Left renal pelvis (tissue), 4 donors: ENCODE data around the gene IQSEC2. TPM values are rescaled to one million over a fixed set of nuclear protein-coding genes. Genes with fewer than 3 reads are reported as not detected.

Experiments used
- DNase-seq, 4 donors: peaks; one replicate each; pipeline ENCODE4 v3.0.0-alpha.2; 2013; ENCODE audit warnings: low read depth in 4 of 4, low spot score in 3 of 4
- polyA plus RNA-seq, 4 donors: library from polyadenylated mRNA; unstranded; fragments of 120-200 nt; gene quantifications; one replicate each; pipeline ENCODE4 v1.2.1, GENCODE V29; 2013; ENCODE audit not compliant: insufficient read length in 4 of 4

Gene IQSEC2
- polyA plus RNA-seq, 4 donors, result 12.3 to 18.4 (median 13.7) TPM

DNA sequence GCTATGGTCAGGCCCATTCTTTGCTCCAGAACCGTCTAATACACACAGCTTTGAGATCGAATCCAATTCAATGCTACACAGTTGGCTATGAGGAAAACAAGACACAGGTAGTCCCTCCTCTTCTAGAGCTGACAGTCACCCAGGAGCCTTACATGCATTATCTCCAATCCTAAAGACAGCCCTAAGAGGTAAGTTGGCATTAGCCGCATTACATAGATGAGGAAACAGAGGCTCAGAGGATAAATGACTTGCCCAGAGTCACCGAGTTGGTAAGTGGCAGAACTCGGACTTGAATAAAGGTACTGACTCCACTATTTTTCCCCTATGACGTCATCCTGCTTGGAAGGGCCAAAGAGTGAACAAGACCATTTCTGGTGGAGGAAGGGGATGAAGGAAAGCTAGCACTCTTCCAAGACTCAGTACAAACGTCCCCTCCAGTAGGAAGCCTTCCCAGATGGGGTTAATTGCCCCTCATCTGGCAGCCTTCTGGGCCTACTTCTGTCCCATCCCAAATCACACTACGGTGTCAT is 8.5 kb downstream of the IQSEC2 start:
- no peak for DNase-seq

DNA sequence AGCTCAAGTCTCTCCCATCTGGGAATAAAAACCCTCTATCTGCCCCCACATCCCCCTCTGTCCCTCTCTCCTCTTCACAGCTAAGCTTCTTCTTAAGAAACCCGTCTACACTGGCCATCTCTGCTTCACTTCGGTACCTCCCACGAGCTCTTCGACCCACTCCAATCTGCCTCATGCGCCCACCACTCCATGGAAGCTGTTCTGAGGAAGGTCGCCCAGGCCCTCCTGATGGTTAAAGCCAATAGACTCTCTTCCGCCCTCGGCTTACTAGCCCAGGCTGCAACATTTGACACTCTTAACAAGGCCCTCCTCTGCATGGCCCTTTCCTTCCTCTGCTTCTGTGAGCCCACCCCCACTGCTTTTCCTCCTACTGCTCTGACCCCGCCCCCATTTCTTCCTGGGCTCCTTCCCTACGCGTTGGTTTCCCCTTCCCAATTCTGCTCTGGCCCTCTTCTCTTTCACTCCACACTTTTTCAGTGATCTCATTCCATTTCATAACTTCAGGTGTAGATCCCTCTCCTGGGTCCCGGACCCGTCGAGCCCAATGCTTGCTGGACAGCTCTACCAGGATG is 11.8 kb downstream of the IQSEC2 start:
- no peak for DNase-seq

DNA sequence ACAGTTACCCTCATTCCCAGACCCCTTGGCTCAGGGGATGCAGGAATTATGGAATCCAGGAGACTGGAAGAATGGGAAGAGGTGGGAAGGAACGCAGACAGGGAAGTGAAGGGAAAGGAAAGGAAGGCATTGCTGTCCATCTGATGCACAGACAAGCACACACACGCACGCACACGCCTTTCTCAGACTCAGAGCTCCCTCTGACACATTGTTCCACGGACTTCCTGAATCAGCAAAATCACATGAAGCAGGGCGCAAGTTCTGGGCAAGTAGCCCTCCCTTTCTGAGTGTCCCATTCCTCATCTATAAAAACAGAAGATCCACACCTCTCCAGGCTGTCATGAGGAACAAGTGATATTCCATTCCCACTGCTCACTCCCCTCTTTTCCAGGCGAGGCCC is 13.2 kb downstream of the IQSEC2 start:
- DNase-seq, result no peak

DNA sequence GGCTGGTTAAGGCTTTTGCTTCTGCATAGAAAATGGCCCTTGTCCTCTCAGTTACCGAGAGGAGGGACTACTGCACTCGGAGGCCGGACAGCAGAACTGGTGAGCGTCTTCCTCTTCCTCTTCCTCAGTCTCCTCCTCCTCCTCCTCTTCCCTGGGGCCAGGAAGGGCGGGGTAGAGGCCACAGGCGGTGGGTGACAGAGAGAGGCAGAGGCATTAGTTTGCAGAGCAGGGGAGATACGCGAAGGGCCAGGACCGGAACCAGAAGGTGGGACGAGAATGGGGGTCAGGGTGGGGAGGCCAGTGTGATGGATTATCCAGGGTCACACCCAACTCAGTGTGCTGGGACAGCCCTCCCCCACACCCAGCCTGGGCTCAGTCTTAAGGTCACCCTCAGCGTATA is 14.5 kb downstream of the IQSEC2 start:
- no peak for DNase-seq

DNA sequence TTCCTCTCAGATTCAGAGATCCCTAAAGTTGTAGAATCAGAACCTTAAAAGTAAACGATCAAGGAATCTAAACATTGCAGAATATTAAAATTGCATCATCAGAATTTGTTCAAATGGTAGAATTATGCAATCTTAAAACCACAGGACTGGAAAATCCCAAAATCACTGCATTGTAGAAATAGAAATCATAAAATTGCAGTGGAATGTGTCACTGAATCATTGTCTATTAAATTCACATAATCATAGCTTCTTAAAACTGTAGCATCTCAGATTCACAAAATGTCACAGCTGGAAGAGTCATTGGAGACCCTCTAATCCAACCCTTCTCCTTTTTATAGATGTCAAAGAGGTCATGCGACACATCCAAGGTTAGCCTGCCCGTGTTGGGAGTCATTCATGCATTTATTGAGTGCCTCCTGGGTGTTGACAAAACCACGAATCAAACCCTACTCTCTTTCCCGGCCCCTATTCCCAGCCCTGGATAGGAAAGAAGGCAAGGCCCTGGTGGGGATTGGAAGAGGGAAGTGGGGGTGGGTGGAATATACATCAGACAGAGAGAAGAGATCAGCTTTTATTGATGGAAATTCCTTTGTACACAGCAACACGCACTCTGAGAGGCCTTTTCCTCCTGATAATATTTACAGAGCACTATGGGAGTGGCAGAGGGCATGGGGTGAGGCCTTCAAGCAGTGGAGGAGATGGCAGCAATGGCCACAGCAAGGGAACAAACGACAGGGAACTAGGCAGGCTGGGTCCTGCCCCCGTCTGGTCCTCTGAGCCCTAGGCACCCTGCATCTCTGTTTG is 15.4 kb downstream of the IQSEC2 start:
- DNase-seq, result no peak

DNA sequence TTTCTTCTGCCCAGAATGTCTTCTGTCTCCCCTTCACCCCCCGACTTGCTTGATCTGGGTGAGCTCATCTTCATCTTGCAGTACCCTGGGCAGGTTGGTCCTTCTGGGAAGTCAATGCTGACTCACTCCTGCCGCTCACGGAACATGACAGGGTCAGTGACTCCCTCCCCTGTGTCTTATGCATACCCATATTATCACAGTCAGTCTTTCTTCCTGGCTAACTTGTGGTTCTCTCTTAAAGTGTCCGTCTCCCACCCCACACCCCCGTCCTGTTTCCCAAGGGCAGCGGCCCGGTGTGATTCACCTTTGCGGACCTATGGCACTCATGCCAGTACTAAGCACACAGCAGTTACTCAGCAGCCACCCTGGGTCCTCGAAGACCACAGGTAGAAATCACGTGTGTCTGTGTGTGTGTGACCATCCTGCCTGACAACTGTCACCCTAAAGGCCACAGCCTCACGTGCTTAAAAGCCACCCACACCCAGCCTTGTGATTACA is 17.7 kb downstream of the IQSEC2 start:
- no peak for DNase-seq

DNA sequence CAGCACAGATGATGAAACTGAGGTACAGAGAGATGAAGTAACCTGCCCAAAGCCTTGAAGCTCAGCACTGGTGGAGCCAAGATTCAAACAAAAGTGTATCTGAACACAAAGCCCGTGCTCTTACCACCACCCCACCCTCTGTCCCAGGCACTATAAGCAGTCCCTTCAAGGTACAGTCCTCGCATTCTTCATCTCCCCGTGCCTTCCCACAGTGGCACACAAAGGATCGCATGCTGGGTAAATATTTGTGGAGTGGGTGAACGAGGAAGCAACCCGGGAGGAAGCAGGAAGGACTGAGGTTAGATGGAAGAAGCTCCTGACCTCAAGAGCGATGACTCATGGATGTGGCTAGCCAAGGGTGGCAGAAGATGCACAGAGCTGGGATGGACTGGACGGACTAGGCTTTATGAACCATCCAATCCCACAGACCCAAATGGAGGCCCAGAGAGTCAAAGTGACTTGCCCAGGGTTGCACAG is 18.4 kb downstream of the IQSEC2 start:
- DNase-seq, result no peak

DNA sequence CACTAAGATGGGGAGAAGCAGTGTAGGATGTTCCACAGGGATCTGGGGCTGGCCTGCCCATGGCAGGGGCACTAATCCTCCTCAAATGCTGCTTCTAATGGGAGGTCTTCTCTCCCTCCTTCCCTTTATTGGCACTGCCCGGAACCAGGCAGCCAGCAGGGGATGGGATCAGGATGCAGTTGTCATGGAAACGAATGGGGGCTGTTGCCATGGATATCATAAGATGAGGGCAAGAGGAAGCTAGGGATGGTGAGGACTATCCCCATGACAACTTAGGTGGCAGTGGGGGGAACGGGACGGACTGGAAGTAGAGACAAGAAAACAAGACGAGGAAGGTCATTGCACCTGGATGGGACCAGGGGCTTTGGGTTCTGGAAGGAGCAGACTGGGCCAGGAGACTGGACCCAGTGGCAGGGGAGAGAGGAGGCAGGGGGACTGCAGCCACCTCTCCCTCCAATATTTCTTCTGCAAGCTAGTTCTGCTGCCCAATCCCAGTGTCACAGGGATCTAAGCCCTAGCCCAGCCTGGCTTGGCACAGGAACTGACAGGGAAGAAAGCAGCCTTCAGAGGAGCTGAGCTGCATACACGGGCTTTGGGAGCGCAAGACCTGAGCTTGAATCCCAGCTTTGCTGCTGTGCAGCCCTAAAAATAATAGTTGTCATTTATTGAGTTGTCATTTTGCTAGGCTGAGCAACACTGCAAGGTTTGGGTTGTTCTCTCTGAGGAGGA is 19.0 kb downstream of the IQSEC2 start:
- no peak for DNase-seq

DNA sequence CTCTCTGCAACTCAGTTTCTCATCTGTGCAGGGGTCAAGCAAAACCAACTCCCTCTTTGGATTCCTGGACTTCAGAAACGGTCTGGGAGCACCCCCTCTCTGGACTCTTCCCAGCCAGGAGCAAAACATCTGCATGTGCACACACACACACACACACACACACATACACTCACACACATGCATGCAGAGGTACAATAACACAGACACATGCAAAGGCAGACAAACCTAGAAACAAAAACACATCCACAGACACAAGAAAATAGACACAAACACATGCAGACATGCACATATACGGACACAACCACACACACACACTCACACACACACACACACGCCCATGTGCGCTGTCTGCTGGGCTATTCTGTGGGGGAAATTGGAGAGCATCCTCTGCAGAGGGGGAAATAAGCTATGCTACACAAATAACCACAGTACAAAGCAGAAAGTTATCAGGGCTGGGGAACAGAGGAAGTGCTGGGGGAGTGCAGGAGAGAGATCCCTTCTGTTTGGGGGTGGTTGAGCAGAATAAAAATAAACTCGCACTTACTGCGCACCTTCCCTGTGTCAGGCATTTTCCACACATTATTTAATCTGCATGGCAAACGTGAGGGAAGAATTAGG is 19.9 kb downstream of the IQSEC2 start:
- DNase-seq, result no peak

DNA sequence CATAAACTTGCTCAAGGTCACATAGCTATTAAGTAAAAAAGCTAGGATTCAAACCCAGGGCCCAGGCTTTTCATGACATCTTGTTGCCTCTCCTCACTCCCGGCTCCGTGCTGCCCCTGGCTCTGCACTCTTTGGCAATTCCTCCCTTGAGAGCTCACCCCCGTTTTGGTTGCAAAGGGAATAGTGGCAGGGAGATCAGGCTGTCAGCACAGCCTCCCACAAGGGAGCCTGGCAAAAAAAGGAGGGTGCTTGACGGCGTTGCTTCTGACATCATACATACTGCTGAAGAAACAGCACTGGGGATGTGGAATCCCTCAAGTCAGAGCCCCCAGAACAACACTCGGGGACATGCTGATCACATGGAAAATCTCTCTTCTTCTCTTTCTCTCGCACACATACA is 20.5 kb downstream of the IQSEC2 start:
- DNase-seq, result no peak

DNA sequence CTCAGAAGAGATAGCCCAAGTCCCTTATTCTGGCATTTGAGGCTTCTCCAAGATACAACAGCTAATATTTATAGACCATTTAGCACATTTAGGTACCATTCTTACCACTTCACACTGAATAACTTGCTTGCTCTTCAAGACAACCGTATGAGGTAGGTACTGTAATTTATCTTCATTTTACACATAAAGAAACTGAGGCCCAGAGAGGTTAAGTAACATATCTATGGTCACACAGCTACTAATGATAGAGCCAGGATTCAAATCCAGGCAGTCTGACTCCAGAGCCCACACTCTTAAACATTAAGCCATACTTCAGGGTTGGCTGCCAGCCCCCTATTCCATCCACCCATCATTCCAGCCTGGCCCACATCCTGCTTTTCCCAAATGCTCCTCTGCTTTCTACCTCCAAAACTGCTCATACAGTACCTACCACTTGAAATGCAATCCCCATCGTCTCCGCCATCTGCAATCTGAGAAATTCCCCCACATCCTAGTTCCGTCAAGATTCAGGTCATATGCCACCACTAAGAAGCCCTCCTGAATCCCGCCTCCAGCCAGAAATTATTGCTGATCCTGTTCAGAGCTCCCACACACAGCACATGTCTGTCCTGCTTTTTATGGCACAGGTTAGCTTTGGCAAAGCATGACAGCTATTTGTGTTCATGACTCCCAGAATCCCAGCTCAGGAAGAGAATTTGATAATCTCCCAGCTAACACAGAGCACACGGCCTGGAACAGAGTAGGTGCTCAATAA is 23.5 kb downstream of the IQSEC2 start:
- DNase-seq, result no peak

DNA sequence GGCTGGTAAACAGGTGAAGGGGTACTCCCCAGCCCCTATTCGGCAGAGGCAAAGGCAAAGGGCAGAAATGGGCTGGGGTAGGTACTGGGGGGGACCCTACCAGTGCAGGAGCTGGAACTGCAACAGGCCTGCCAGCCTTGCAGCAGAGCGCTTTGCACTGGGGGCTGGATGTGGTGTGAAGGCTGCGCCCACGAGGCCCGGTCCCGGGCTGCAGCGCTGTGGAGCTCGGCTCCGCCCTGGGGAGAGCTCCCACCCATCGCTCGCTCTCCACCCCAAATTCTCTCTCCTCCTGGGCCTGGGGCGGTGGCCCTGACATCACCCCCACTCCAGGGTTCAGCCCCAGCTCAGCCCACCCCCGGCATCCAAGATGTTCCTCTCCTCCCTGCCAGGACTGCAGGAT is 24.2 kb downstream of the IQSEC2 start:
- DNase-seq, result no peak

DNA sequence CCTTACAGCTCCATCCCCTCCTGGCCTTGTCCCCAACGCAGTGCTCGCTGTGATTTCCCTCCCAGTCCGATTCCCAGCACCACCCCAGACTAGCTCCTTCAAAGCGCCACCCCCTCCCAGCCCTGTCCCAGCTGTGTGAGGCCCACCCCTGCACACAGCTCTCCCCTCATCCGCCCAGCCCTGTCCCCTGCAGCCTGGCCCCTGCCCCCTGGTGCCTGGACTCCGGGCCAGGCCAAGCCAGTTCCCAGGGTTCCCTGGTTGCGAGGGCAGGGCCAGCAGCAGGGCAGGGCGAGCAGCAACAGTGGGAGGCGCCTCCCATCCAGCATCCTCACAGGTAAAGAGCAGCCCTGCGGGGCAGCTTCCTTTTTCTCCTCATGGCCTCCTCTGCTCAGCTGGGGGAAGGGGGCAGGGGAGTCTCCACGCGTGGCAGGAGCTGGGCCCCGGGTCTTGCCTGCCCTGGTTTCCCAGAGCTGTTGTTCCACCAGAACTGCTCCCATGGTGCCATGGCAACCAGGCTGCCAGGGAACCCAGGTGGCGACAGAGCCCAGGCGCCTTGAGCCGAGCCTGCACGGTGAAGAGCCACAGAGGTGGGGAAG is 24.8 kb downstream of the IQSEC2 start:
- no peak for DNase-seq

DNA sequence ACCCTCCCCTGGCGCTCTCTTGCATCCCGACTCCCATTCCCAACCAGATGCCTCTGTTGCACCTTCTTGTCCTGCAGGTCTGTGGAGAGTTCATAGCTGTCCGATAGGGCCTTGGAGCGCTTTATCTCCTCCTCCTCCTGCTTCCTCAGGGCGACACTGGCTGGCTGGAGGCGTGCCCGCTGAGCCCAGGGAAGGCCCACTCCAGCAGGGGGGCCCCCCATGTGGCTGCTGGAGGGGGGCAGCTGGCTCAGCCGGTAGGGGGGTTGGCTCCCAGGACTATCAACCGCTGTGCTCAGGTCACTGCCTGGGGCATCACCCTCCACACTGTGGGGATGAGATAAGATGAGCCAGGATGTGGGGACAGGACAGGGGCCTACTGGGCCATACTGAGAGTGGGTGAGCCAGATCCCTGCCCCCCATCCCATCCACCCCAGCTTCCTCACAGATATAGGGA is 25.6 kb downstream of the IQSEC2 start:
- DNase-seq, result no peak

DNA sequence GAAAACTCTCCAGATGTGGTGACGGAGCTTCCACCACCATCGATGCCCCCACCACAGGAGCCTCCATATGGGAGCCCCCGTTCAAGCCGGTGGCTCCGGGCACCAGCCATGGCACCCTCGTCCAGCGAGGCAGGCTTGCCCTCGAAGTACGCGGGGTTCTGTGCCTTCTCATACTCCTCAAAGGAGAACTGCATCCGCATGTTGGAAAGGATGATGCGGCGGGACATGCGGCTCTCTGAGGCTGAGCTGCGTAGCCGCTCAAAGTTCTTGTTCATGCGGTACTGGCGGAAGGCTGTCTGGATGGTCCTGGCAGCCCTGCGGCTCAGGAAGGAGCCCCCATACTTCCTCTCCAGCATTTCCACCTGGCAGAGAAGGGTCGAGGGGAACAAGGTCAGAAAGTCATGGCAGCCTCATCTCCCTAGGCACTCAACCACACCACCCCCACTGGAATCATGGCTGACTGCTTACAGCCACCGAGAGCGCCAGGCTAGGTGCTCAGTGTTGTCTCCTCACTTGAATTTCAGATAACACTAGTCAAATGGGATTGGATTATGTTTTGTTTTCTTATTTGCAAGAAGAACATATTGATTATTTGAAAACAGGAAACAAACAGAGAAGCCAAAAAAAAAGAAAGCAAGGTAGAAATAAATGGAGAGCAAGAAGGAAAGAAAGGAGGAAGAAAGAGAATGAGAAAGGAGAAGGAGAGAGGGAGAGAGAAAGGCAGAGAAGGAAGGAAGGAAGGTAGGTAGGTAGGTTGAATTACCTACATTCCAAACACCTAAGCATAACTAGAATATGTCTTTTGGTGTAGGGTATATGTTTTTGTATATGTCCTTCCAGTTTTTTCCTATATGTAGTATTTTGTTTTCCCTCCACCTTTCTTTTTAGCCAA is 26.6 kb downstream of the IQSEC2 start:
- DNase-seq, result no peak

DNA sequence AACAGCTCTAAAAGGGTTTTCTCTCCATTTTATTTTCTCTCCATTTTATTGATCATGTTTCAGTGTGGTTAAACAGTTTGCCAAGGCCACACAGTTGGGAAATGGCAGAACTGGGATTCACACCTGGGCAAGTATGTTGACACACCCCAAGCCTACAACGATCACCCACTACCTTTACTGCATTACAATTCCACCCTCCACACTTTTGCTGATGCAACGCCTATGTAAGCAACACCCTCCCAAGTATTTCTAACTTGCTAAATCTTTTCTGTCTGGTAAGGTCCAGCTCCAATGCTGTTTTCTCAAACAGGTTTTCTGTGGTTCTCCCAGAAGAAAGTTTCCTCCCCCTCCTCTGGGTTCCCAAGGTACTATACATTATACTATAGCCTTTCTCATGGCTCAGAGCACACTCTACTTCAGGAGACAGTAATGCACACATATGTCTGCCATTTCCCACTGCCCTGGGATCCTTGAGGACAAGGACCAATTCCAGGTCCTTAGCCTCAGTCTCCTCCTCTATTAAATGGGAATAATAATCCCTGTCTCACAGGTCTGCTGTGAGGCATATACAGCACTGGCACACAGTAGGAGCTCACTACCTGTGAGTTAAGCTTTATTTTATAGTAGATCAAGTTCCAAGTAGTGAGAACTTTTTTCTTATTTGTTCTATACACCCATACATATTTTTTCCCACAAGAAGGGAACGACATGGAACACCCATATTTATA is 27.9 kb downstream of the IQSEC2 start:
- DNase-seq, result no peak

DNA sequence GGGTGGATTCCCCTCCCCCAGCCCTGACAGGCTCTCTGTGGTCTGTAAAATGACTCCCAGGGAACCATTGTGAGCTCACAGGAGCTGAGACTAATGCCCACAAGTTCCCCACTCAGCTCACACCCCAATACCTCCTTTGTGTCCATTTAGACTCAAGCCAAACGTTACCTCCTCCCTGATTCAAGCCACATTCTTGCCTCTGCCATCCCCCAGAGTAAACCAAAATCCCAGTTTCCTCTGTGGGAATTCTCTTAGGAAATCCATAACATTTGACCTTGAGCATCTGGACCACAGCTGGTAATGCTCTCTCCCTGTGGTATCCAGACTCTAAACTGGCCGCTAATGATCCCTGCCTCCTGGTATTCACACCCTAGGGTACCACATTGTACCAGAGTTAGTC is 30.1 kb downstream of the IQSEC2 start:
- DNase-seq, result no peak

DNA sequence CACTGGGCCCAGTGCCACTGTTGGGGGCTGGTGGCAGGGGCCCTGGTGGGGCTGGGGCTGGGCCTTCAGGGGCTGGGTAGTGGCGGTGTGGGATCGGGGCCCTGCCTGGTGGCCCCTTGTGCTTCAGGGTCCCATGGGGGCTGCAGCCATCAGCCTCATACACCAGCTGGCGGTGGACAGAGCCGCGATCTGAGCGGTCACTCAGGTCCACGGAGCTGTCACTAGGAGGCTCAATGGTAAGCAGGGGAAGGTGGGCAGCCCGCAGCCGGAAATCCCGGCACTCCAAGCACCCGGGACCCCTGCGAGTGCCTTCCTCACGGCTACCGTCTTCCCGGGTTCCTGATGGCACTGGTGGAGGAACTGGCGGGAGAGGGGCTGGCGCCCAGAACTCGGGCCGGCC is 30.8 kb downstream of the IQSEC2 start:
- DNase-seq, result no peak
